Left renal pelvis (tissue), 4 donors: ENCODE results near the gene ABLIM2. TPM values are rescaled to one million over a fixed set of nuclear protein-coding genes. Genes with fewer than 3 reads are reported as not detected.

Source experiments
- DNase-seq, 4 donors: peaks; one replicate each; pipeline ENCODE4 v3.0.0-alpha.2; 2013; ENCODE audit warnings: low read depth in 4 of 4, low spot score in 3 of 4
- polyA plus RNA-seq, 4 donors: library from polyadenylated mRNA; unstranded; fragments of 120-200 nt; gene quantifications; one replicate each; pipeline ENCODE4 v1.2.1, GENCODE V29; 2013; ENCODE audit not compliant: insufficient read length in 4 of 4

The ABLIM2 gene
- polyA plus RNA-seq, 4 donors: 1.8 to 7.0 (median 6.1) TPM

DNA sequence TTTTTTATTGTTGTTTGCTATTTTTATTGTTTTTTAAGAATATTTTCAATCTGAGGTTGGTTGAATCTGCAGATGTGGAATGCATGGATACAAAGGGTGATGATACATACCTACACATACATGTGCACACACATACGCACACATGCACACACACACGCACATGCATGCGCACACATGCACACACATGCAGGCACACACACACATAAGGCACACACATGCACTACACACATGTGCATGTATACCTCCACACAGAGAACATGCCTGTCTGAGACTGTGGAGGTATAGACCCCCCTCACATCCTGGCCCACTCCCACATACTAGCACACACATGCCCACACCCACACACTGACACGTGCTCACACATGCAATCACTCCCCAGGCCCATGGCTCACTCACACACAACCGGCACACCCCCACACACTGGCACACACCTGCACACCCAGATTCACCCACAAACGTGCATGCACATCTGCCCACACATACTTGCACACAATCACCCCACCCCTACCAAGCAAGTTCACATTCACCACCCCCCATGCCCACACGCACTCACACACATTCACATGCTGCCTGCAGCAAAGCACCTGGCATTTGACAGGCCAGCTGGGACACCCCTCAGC, 121.4 kb downstream of the ABLIM2 start:
- no peak for DNase-seq

DNA sequence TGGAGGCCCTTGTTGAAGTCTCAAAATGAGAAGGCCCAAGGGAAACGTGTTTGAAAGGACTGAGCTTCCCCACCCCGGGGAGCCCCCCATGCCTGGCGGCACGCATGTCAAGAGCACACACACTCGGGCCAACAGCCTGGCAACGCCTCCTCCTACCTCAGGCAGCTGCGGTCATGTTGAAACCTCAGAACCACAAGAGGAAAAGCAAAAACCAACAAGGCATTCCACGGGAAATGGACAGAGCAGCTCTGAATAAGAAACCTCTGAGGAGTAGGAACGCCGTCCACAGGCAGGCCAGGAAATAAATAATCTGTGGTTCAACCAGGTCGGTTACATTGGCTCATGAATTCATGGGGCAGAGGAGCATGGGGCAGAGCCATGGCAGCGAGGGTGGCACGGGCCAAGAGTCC, 123.2 kb downstream of the ABLIM2 start:
- no peak for DNase-seq

DNA sequence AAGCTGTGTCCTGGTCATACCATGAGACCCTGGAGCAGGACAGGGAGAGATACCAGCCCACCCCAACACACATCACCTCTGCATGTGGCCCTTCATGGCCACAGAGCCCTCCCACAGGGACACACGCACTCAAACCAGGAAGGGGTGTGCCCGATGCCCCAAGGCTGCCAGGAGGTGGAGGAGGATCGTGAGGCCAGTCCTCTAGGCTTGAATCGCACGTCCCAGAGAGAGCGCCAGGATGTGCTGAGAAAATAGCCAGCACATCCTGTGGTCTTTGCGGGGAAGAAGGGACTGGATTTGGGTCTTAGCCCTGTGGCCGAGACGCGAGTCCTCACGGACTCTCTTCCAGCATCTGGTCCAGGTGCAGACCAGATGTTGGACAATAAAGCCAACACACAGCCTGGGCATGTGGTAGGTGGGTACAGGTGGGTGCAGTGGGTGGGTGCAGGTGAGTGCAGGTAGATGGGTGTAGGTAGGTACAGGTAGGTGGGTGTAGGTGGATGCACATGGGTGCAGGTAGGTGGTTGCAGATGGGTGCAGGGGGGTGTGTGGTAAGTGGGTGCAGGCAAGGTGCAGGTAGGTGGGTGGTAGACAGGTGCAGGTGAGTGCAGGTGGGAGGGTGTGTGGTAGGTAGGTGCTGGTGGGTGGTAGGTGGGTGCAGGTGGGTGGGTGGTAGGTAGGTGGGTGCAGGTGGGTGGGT, 124.6 kb downstream of the ABLIM2 start:
- DNase-seq: no peak

DNA sequence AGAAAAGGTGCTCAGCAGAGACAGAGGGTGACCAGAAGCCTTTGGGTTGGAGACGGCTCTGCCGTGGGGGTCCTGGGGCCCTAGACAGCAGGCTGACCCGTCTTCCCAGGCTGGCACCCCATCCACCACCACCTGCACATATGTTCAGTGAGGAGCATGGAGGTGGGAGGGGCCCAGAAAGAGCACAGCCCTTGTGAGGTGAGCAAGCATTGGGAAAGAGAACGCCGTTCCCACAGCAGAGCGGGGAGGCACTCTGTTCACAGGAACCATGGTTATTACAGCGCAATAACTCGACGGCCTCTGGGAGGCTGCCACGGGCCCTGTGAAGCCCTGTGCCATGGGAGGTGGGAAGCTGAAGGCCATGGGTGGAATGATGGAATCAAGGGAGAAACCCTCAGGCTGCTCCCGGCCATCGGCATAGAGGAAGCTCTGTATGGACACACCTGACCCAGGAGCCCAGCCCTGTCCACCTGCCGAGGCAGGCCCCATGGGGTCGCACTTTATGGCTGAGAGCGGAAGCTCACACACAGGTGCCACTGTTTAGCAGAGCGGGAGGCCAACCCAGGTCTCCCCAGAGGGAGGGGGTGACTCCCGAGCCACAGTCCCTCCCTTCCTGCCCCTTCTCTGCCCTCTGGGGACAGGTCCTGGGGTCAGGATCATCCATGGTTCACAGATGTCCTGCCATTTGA, 125.4 kb downstream of the ABLIM2 start:
- DNase-seq: no peak

DNA sequence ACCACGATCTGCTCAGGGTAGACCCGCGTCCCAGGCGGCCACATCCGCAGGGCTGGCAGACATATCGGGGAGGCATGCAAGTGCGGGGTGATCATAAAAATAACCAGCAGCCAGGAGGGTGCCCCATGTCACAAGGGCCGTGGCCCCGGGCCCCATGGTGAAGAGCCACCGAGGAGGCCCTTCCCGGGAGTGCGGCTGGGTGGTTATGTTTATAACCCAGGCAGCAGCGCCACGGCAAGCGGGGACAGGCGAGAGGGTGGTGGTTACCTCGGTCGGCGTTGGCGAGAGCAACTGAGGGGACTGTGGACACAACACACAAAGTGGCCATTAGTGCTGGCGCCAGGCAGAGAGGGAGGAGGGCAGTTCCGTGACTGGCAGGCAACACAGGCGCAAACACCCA, 126.2 kb downstream of the ABLIM2 start:
- no peak for DNase-seq

DNA sequence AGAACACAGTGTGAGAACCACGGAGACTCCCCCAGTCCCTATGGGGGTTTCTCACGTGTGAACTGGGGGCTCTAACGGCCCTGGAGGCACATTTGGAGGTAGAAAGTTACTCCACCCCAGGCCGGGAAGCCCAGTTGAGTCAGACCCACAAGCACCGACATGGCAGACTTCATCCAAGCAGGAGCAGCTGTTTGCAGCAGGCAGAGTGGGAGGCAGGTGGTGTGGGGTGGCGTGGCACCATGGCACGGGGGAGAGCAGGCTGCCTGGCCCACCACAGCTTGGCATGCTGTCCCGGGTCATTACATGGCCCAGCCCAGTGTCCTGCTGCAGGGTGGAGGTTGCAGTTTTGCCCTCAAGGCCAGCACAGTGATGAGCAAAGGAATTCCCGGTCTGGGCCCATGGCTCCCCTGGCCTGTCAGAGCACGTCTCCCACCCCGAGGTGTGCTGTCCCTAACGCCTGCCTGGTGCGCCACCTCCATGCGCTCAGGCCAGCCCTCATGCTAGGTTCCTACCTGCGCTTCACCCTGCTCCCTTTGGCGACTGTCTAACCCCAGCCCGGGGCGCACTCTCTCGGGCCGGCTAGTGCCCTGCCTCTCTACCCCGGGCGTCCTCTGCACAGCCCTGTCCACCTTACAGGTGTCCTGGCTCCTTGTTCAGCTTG, 128.4 kb downstream of the ABLIM2 start:
- no peak for DNase-seq

DNA sequence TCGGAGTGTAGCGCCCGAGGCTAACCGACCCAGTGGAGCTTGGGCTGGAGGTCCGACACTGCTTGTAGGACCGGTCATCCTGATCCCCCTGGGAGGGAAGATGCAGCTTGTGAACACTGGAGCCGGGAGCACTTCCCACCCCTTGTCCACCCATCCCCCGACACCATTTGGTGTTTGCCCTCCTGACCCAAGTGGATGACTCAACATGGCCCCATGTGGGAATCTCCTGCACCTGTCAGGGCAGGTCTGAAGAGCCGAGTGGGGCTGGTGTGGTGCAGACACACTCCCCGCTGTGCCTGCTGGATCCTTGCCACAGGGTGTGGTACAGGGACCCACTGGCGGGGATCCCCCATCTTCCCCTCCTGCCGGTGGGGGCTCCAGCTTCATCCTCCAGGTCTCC, 128.9 kb downstream of the ABLIM2 start:
- no peak for DNase-seq

DNA sequence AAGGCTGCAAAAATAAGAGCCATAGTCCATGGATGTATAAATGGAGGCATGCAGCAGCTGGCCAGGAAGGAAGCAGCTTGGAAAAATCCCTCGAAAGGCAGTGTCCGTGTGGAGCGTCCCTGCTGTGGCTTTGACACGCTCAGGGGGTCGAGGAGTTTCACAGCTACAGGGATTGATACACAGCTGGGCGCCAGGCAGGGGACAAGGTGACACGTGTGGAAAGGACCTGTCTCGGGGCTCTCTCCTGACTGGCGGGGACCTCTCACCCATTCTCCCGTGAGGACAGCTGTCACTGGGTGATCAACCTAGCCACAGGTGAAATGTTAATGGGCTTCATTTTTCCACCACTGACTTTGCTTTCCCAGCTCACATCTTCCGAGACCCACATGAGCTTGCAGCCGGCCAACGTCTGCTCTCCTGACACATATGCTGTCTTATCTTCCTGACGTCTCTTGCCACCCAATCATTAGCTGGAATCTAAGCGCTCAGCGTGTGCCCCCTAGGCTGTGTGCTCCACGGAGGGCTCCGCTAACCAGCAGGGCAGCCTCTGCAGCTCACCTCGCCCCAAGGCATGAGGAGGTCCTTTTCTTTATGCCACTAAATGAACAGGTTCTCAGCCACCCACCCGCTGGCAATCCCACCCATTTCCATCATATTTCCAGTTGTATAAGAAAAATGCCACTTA, 129.6 kb downstream of the ABLIM2 start:
- no peak for DNase-seq

DNA sequence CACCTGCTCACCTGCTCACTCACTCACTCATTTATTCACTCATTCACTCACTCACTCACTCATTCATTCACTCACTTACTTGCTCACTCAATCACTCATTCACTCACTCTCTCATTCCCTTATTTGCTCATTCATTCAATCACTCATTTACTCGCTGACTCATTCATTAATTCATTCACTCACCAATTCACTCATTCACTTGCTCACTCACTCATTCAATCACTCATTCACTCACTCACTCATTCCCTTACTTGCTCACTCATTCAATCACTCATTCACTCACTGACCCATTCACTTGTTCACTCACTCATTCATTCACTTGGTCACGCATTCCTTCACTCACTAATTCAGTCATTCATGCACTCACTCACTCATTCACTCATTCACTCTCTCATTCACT, 130.2 kb downstream of the ABLIM2 start:
- DNase-seq: no peak

DNA sequence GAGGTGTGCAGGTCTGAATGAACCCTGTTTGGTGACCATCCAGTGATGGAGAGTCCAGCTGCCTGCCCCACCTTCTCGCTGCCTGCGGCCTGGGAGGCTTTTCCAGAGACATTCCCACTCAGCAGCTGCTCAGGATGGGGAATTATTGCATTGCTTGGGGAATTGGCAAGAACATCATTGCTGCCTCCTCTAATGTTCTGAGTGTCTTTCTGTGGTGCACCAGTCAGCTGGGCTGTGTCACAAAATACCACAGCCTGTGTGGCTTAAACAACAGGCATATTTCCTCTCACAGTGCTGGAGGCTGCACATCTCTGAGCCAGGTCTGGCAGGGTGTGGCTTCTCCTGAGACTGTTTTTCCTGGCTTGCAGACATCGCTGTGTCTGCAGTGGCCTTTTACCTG, 132.2 kb downstream of the ABLIM2 start:
- no peak for DNase-seq

DNA sequence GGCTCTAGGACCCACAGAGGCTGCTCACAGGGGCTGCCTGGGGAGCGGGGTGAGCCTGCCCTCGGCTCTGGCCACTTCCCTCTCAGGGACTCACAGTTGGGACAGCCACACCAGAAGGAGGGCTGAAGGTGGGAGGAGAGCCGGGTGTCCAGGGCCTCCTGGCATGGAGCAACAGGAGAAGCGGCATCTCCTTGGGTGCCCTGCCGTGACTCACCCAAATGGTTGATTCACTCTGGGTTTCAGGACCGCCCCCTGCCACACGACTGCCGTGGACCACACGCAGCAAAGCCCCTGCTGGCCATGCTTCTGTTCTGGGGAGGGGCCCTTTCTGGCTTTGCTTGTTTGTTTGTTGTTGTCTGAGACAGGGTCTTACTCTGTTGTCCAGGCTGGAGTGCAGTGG, 132.9 kb downstream of the ABLIM2 start:
- DNase-seq: no peak

DNA sequence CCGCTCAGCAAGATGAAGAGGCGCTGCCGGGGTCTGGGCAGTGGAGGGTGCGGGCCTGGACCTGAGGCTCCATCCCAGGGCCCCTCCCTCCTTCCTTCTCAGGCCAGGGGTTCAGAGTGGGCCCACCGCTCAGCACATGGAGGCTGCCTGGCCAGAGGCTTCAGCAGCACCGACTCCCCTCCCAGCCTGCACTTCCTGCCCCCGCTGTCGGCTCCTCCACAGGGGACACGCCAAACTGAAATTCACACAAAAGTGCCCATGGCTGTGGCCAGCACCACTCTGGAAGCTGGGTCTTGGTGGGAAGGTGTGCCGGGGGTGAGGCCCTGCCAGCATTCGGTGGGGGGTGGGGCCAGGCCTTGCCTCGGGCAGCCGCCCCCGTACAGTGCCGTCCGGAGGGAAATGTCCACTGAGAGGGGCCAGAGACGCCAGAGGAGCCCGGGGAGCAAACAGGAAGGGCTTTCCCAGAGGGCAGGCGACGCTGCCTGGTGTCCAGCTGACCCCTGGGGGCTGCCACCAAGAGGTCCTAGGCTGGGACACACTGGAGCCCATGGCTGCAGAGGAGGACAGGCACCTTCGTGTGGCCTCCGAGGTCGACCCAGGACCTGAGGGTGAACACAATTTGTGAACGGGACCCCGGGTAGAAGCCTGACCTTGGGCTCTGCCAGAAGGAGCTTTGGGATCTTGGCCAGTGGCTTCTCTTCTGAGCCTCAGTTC, 134.4 kb downstream of the ABLIM2 start:
- DNase-seq: no peak

DNA sequence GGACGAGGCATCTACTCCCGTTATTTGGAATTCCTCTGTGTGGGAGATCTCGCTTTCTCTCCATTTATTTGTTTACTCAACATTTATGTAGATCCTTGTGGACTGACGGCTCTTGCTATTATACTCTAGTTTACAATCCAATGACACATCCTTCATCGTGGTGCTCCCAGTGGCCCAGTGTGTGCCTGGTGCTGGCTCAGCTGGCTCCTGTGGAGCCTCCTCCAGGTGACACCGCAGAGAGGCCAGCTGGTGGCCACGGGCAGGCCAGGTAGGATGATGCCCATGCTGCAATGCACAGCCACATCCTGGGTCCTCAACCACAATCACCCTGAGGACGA, 134.9 kb downstream of the ABLIM2 start:
- DNase-seq: no peak

DNA sequence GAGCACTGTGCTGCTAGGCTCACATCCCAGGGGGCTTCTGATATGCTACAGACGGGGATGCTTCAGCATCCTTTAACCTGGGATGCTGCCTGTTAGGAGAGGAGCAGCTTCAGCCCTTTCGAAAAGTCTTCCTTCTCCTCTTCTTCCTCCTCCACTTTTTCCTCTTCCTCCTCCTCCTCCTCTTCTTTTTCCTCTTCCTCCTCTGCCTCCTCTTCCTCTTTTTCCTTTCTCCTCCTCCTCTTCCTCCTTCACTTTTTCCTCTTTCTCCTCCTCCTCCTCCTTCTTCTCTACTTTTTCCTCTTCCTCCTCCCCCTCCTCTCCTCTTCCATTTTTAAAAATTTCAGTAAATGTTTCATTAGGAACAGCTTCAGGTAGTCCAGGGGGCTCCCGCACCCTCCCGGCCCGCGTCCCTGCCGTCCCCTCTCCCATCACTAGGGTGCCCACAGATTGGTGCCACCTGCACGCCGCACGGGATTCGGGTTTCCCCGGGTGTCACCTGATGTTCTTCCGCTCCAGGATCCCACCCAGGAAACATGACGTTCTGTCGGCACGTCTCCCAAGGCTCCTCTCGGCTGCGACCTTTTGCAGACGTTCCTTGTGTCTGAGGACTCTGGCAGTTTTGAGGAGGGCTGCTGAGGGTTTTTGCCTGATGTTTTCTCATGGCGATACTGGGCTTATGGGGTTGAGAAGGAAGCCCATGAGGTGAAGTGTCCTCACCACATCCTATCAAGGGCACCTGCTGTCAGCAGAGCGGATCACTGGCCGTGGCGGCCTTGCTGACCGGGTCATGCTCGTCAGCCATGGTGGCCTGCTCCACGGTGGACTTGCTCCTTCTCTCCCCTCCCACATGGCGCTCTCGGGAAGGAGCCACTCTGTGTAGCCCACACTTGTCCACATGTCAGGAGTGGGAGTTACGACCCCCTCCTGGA, 135.6 kb downstream of the ABLIM2 start:
- DNase-seq: no peak

DNA sequence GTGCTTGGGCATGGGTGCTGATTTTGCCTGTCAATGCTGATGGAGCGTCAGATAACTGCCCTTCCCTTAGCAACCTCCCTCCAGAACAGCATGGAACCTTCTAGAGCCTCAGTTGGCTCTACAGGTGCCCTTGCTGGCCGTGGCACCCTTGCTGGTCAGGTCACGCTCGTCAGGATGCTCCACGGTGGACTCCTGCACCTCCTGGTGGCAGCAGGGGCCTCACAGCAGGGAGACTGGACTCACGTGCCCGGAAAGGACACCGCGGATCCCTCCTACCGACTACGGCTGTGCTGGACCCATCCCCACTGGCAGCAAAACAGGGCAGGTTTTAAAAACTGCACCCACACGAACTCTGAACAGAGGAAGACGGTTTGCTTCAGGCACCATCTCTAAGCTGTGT, 136.8 kb downstream of the ABLIM2 start:
- DNase-seq: no peak

DNA sequence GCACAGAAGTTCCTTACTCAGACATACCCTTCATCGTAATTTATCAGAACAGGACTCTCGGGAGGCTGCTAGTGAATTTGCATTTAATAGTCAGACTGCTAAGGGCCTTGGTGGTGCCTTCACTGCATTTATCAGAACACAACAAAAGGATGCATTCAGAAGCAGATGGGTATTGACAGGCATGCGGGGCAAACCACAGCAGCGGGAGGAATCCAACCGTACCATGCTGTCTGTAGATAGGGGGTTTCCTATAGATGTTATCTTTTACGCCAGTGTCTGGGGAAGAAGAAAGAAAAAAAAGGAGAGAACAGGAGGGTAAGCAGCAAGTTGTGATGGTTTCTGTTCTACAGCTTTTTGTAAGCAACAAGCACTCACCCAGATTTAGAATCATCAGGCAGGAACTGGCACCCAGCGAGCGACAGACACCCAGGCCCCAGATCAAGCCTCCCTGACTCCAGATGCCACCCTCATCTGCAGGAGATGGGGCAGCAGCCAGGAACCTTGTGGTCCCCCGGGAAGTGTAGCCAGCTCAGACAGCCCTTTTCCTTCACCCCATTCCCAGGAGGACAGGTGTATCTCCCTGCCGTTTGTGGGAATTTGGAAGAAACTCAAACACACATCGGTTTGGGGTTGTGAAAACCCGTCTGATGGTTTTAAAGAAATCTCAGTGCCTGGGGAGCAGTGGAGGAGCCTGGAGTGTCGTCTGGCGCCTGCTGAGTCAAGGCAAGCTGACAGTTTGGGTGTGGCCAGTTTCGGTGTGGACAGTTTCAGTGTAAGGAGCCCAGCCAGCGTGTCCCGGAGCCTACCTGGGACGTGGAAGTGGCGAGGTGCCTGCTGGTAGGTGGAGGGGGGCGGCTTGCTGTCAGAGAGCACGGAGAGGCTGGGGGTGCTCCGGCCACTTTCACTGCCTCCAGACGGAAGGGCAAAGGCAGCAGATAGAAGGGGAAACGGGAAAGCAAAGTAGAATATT, 138.9 kb downstream of the ABLIM2 start:
- DNase-seq: no peak

DNA sequence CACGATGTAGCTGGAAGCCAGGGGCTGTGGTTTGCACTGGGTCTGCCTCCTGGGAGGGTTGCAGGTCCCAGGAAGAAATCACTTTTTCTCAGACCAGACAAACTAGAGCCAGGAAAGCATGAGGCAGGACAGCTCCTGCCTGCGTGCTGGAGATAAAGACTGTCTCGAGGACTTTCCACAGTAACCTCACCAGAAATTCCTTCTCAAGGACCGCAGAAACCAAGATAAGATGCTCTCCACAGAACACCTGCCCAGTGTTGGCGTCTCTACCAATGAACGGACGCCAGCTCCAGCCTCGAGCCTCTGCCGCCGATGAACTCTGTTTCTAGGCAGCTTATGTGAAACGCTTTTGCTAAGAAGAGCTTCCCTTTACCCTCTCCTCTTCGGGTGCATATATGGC, 142.1 kb downstream of the ABLIM2 start:
- DNase-seq: no peak

DNA sequence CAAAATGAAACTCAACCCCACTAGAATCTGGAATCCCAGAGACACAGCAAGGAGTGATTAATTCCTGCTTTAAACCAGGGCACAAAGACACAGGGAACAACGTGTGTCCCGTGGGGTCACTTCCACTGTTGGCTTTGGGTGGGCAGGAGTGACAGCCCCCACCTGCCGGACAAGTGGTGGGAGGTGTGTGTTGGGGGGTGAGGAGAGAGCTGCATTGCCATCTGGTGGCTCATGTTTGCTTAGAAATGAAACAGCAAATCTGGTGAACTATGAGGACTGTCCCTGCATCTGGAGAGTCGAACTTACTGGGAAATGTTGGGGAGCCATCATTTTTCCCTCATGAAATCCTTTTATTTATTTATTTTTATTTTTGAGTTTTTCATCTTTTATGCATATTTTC, 143.1 kb downstream of the ABLIM2 start:
- DNase-seq: no peak
